Neural progenitor cell (in vitro differentiated cells): ENCODE results near the gene CSK. TPM values are rescaled to one million over a fixed set of nuclear protein-coding genes. Genes with fewer than 3 reads are reported as not detected.

ENCODE experiments used
- DNase-seq: peaks from one replicate; pipeline ENCODE4 v3.0.0-alpha.2; 2016; ENCODE audit warnings: low spot score
- H2AFZ ChIP-seq: fragments of 200-600 bp; sonication (generic); replicated peaks from 2 replicates; pipeline ENCODE4 v1.6.1; 2016; ENCODE audit warnings: antibody characterized with exemption
- H3F3A ChIP-seq: fragments of 200-600 bp; sonication (generic); 2 replicates; pipeline ENCODE4 v1.6.1; 2016; ENCODE audit warnings: antibody characterized with exemption, low read depth
- H3K27ac ChIP-seq: fragments of 200-600 bp; sonication (generic); 2 replicates; pipeline ENCODE4 v1.5.1; 2016; ENCODE audit warnings: mild to moderate bottlenecking
- H3K27me3 ChIP-seq: fragments of 200-600 bp; sonication (generic); 2 replicates; pipeline ENCODE4 v1.6.1; 2016; ENCODE audit warnings: mild to moderate bottlenecking, moderate library complexity
- H3K36me3 ChIP-seq: fragments of 200-600 bp; sonication (generic); 2 replicates; pipeline ENCODE4 v1.5.1; 2016
- H3K4me1 ChIP-seq: fragments of 200-600 bp; sonication (generic); 2 replicates; pipeline ENCODE4 v1.6.1; 2016; ENCODE audit warnings: mixed run types
- H3K4me2 ChIP-seq: fragments of 200-600 bp; sonication (generic); 2 replicates; pipeline ENCODE4 v1.6.1; 2016
- H3K4me3 ChIP-seq: fragments of 200-600 bp; sonication (generic); 2 replicates; pipeline ENCODE4 v1.5.1; 2016
- H3K79me2 ChIP-seq: fragments of 200-600 bp; sonication (generic); 2 replicates; pipeline ENCODE4 v1.6.1; 2016; ENCODE audit warnings: low read depth
- H3K9ac ChIP-seq: fragments of 200-600 bp; sonication (generic); 2 replicates; pipeline ENCODE4 v1.6.1; 2016
- H3K9me3 ChIP-seq: fragments of 200-600 bp; sonication (generic); 2 replicates; pipeline ENCODE4 v1.5.1; 2016; ENCODE audit warnings: low read depth
- H4K20me1 ChIP-seq: fragments of 200-600 bp; sonication (generic); 2 replicates; pipeline ENCODE4 v1.6.1; 2016; ENCODE audit warnings: low read depth
- H3K27ac Mint-ChIP-seq: 3 replicates; pipeline ENCODE4 v1.8.0; 2021; ENCODE audit warnings: mixed read lengths
- H3K27me3 Mint-ChIP-seq: 2 replicates; pipeline ENCODE4 v1.8.0; 2022; ENCODE audit warnings: low read depth, mild to moderate bottlenecking, inconsistent platforms, moderate library complexity, mixed read lengths; ENCODE audit not compliant: insufficient read depth
- H3K36me3 Mint-ChIP-seq: 3 replicates; pipeline ENCODE4 v1.8.0; 2021; ENCODE audit warnings: mixed read lengths
- H3K4me1 Mint-ChIP-seq: 3 replicates; pipeline ENCODE4 v1.8.0; 2021; ENCODE audit warnings: mixed read lengths
- H3K4me3 Mint-ChIP-seq: 3 replicates; pipeline ENCODE4 v1.8.0; 2021; ENCODE audit warnings: mild to moderate bottlenecking, moderate library complexity, mixed read lengths
- H3K9me3 Mint-ChIP-seq: 3 replicates; pipeline ENCODE4 v1.8.0; 2020; ENCODE audit warnings: mixed read lengths
- CTCF ChIP-seq: fragments of 200-600 bp; sonication (generic); IDR thresholded peaks from 2 replicates; pipeline ENCODE4 v1.5.1; 2017; ENCODE audit warnings: antibody characterized with exemption, mild to moderate bottlenecking
- EZH2 ChIP-seq: fragments of 200-600 bp; sonication (generic); IDR thresholded peaks from 2 replicates; pipeline ENCODE4 v1.6.1; 2017; ENCODE audit warnings: antibody characterized with exemption, mild to moderate bottlenecking, moderate library complexity
- EZH2phosphoT487 ChIP-seq: fragments of 200-600 bp; sonication (generic); IDR thresholded peaks from 2 replicates; pipeline ENCODE4 v1.6.1; 2017; ENCODE audit warnings: antibody characterized with exemption
- total RNA-seq: library from RNA; depleted of rRNA; stranded (reverse); fragments of >200 nt; gene quantifications from 2 replicates; pipeline ENCODE4 v1.2.3, GENCODE V29; 2015; ENCODE audit warnings: low replicate concordance

The CSK gene
- total RNA-seq, 1 donor from 2014 or later, result 18.3 TPM

GRCh38 chr15:74831813-74832495 is 50.1 kb downstream of the CSK start:
- H4K20me1 ChIP-seq, result peaks cover 18% of the 10 kb centered on the region
- peaks cover 1% of the 10 kb centered on the region for H3K4me1 ChIP-seq
- no peak overlapping the region for H3K27ac ChIP-seq
- Mint-ChIP-seq H3K4me3 (no peak overlapping the region), H3K4me1 (peaks cover 12% of the 10 kb centered on the region), H3K27ac (no peak overlapping the region), H3K27me3 (peaks cover 36% of the 10 kb centered on the region), H3K9me3 (no peaks in the 10 kb centered on the region), H3K36me3 (no peaks in the 10 kb centered on the region)
- no peaks in the 10 kb centered on the region for H3K36me3 ChIP-seq
- H3K4me3 ChIP-seq, result no peak overlapping the region
- TF ChIP-seq EZH2phosphoT487, result no peak
- TF ChIP-seq CTCF, result no peak
- TF ChIP-seq EZH2, result no peak
- H2AFZ ChIP-seq, result no peak overlapping the region
- H3K27me3 ChIP-seq, result peaks cover 27% of the 10 kb centered on the region
- peaks cover 5% of the 10 kb centered on the region for H3F3A ChIP-seq
- no peak for DNase-seq
- no peaks in the 10 kb centered on the region for H3K79me2 ChIP-seq
- no peaks in the 10 kb centered on the region for H3K9me3 ChIP-seq
- H3K9ac ChIP-seq, result no peak overlapping the region
- H3K4me2 ChIP-seq, result no peak overlapping the region

GRCh38 chr15:74832826-74833225 is 50.9 kb downstream of the CSK start:
- Mint-ChIP-seq H3K27me3 (peaks cover 28% of the 10 kb centered on the region), H3K9me3 (no peaks in the 10 kb centered on the region), H3K4me1 (peaks cover 9% of the 10 kb centered on the region), H3K36me3 (peaks cover 1% of the 10 kb centered on the region), H3K27ac (no peak overlapping the region), H3K4me3 (no peak overlapping the region)
- TF ChIP-seq EZH2, result no peak
- TF ChIP-seq CTCF, result no peak
- TF ChIP-seq EZH2phosphoT487, result no peak
- no peak overlapping the region for H3K9ac ChIP-seq
- H3K4me3 ChIP-seq, result no peak overlapping the region
- no peaks in the 10 kb centered on the region for H3K36me3 ChIP-seq
- no peaks in the 10 kb centered on the region for H3K4me1 ChIP-seq
- no peaks in the 10 kb centered on the region for H3K9me3 ChIP-seq
- no peaks in the 10 kb centered on the region for H3K79me2 ChIP-seq
- H4K20me1 ChIP-seq, result peaks cover 10% of the 10 kb centered on the region
- H3K27me3 ChIP-seq, result peaks cover 18% of the 10 kb centered on the region
- no peak overlapping the region for H3K27ac ChIP-seq
- peaks cover 5% of the 10 kb centered on the region for H3F3A ChIP-seq
- H3K4me2 ChIP-seq, result no peak overlapping the region
- no peak overlapping the region for H2AFZ ChIP-seq
- no peak for DNase-seq

GRCh38 chr15:74833376-74834107 is 51.7 kb downstream of the CSK start:
- H3K79me2 ChIP-seq, result no peaks in the 10 kb centered on the region
- H3F3A ChIP-seq, result peaks cover 5% of the 10 kb centered on the region
- Mint-ChIP-seq H3K27me3 (peaks cover 25% of the 10 kb centered on the region), H3K27ac (no peak overlapping the region), H3K4me1 (peaks cover 9% of the 10 kb centered on the region), H3K4me3 (no peak overlapping the region), H3K9me3 (no peaks in the 10 kb centered on the region), H3K36me3 (peaks cover 1% of the 10 kb centered on the region)
- H3K36me3 ChIP-seq, result no peaks in the 10 kb centered on the region
- H3K4me3 ChIP-seq, result no peak overlapping the region
- peaks cover 11% of the 10 kb centered on the region for H3K27me3 ChIP-seq
- no peaks in the 10 kb centered on the region for H3K9me3 ChIP-seq
- no peaks in the 10 kb centered on the region for H3K4me1 ChIP-seq
- no peak overlapping the region for H3K9ac ChIP-seq
- no peak for DNase-seq
- no peak overlapping the region for H3K4me2 ChIP-seq
- no peak overlapping the region for H2AFZ ChIP-seq
- TF ChIP-seq CTCF (no peak), EZH2phosphoT487 (no peak), EZH2 (no peak)
- H4K20me1 ChIP-seq, result peaks cover 10% of the 10 kb centered on the region
- H3K27ac ChIP-seq, result no peak overlapping the region
